ENCODE measurements around the gene SLC6A3.

Gene SLC6A3

GRCh38 chr5:1405539-1406530, 39.4 kb downstream of the SLC6A3 start:
- DNase-seq (ENCODE audit: low read depth in 2 of 2) = no peak

DNA sequence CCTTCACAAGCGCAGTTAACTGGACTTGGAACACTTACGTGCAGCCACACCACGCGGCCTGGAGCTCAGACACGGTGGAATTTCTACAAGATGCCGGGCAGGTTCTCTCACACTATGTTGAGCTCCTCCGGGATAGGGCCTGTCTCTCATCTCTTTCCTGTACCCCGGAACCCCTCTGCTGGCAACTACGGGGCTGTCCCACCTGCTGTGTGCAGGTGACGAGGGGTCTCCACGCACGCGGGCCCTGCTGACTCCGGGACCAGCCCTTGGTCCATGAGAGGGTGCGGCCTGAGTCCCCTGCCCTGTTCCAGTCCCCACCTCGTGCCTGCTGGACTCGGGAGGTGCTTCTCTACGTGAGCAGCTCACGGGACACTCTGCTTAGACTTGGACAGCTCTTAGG, 40.1 kb downstream of the SLC6A3 start:
- DNase-seq (ENCODE audit: low read depth in 2 of 2) = no peak

- DNase-seq (ENCODE audit: low read depth in 2 of 2) = no peak
Observed at GRCh38 chr5:1404062-1404461, 41.2 kb downstream of the SLC6A3 start.

DNA sequence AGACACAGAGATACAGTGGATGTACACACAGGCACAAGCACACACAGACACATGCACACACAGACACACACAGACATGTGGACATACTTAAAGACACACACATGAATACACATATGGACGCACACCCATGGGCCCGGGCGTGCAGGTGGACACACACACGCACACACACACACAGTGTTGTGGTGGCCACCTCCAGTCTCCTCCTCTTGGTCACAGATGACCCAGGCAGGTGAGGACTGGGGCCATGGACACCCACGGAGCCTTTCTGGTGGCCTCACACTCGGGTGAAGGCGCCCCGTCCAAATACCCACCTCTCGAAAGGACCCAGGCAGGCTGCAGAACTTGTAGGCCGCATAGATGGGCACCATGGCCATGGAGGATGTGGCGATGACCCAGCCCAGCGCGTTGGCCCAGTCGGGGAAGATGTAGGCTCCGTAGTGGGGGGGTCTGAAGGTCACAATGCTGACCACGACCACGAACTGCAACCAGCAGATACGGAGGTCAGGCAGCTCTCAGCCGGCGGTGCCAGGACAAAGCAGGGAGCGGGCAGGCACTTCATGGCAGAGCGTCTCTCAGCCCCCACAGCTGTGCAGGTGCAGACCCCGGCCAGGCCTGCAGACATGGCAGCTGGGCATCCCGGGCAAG, 42.5 kb downstream of the SLC6A3 start:
- no peak for DNase-seq (ENCODE audit: low read depth in 2 of 2)

- DNase-seq (ENCODE audit: low read depth in 2 of 2) = no peak
Observed at GRCh38 chr5:1401536-1402138, 43.6 kb downstream of the SLC6A3 start.

DNA sequence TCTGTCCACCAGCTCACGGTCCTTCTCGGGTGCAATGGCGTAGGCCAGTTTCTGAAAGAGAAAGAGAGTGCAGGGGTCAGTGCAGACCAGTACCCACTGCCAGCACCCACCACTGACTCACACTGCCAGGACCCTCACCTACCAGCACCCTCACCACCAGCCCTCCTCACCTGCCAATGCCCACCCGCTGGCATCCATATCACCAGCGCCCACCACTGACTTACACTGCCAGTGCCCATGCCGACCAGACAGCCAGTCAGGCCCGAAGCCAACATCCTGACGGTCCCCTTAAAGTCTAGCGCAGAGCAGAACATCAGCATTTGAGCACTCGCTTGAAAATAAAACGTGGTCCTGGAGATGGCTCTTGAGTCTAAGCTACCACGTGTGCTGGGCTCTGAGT, 44.3 kb downstream of the SLC6A3 start:
- DNase-seq (ENCODE audit: low read depth in 2 of 2) = no peak

- DNase-seq (ENCODE audit: low read depth in 2 of 2) = no peak
Observed at GRCh38 chr5:1400211-1400855, 44.9 kb downstream of the SLC6A3 start.

DNA sequence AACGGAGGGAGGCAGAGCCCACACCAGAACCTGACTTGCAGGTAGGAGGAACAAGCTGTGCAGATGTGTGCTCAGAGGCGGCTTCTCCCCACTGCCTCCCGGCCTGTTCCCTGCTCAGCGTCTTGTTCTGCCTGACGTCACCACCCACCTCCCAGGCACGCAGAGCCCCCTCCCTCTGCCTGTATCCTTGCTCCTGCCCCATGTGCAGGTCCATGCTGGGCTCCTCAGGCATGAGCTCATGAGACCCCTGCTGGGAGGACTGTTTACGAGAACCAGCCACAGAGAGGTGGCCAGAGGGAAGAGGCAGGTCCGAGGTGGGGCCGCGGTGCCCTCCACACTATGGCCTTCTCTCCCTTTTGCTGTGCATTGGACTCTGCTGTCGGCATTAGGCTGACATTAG, 45.5 kb downstream of the SLC6A3 start:
- no peak for DNase-seq (ENCODE audit: low read depth in 2 of 2)

DNA sequence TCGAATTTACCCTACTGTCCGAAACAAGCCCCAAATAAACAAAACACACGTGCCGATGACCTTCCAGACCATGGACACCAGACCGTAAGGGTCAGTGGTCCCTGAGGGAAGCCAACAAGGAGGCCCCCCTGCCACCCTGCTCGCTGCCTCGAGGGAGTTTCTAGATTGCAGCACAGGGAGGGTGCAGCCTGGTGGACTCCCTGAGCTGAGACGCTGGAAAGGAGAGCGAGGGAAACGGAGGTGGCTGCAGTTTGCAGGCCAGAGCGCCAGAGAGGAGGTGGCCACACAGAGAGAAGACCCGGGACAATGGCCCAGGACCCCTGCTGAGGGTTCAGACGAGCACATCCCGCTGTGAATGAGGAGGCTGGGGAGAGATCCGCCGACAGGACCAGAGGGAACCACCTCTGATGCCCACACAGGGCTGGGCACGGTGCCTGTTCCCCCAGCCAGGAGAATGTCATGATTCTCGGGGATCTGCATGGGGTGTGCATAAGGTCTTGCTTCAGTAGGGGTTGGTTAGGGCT, 48.9 kb downstream of the SLC6A3 start:
- no peak for DNase-seq (ENCODE audit: low read depth in 2 of 2)

- no peak for DNase-seq (ENCODE audit: low read depth in 2 of 2)
Observed at GRCh38 chr5:1394881-1395860, 50.1 kb downstream of the SLC6A3 start.

- DNase-seq (ENCODE audit: low read depth in 2 of 2) = no peak
Observed at GRCh38 chr5:1393571-1394501, 51.4 kb downstream of the SLC6A3 start.

GRCh38 chr5:1392801-1393565, 52.3 kb downstream of the SLC6A3 start:
- no peak for DNase-seq (ENCODE audit: low read depth in 2 of 2)

- DNase-seq (ENCODE audit: low read depth in 2 of 2) = no peak
Observed at GRCh38 chr5:1392261-1392660, 53.0 kb downstream of the SLC6A3 start.

DNA sequence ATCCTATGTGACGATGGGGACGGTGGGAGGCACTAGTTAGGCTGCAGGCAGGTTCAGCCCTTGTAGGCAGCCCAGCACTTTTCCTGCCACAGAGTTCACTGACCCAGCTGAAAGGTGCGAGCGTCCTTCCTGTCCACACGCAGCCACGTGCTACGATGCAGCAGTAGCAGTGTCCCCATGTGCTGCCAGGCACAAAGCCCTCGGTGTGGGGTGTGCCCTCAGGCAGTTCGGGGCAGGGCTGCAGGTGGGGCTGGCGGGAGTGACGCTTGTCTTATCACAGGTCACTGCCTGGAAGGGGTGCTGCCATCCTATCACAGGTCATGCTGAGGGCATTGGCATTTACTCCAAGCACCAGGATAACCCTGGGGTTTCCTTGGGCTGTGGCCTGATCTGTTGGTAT, 53.5 kb downstream of the SLC6A3 start:
- DNase-seq (ENCODE audit: low read depth in 2 of 2) = no peak

DNA sequence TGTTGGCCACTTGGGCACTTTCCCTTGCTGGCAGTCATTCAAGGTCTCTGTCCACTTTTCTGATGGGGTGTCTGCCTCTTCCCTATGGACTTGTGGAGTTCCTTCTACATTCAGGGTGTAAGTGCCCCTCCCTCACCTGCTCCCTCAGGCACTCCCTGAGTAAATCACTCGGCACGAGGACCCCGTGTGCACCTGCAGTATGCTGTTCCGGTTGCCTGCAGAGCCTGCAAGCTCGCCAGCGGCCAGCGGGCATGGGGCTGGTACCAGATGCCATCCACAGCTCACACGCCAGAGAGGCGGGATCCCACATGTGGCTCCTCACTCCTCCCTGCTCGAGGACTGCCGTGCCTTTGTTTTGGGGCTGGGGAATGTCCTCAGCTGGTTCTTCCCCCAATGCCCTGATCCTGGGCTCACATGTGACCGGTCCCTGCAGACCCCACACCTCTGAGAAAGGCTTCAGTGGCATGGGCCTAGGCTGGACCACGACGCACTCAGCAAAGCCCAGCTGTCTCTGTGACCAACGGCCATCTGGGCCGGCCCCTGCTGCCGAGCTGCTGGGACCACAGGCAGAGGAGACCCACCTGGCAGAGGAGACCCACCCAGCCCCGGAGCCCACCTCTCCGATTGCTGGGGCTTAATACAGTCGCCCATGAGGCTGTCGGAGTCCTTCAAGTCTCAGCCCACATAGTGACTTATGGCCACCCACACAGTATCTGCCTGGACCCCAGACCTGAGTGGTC, 54.2 kb downstream of the SLC6A3 start:
- no peak for DNase-seq (ENCODE audit: low read depth in 2 of 2)

DNA sequence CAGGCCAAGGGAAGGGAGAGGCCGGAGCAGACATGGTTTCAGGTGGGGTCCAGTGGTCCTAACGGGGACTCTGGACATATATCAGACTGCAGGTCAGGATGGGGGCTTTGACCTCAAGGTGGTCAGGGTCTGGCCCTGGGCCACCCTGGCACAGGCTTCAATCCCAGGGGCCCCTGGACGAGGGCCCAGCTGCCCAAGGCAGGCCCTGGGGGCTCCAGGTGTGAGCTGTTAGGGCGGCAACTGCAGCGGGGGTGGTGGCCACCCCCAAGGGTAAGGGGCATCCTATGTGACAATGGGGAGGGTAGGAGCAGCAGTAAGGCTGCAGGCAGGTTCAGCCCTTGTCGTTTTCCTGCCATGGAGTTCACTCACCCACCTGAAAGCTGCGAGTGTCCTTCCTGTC, 54.9 kb downstream of the SLC6A3 start:
- DNase-seq (ENCODE audit: low read depth in 2 of 2) = no peak

DNA sequence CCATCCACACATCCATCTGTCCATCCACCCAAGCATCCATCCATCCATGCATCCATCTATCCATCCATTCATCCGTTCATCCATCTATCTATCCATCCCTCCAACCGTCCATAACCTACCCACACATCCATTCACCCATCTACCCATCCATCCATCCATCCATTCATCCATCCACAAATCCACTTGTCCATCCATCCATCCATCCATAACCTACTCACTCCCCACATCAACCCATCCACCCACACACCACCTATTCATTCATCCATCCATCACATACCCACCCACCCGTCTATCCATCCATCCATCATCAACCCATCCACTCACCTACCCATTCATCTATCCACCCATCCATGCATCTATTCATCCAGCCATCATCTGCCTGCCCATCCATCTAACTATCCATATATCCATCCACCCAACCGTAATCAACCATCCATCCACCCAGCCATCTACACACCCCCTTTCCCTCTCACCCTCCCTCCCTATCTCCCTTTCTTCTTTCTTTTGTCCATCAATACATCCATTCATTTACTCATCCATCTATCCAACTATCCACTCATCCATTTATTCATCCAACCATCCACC, 56.8 kb downstream of the SLC6A3 start:
- no peak for DNase-seq (ENCODE audit: low read depth in 2 of 2)

DNA sequence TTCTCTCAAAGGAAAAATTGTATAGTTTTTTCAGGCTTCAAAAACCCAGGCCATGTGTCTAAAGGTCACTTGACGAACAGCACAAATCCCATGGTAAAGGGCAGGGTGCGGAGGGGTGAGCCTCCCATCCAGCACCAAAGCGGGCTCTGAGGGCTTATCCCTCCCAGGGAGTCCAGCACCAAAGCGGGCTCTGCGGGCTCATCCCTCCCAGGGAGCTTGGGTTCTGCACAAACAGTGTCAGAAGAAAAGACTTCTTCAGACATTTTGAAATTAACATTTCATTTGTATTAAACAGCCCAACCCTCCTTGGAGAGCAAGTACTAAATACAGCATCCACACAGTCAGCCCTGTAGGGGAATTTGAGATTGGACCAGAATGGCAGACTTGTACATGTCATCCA, 57.4 kb downstream of the SLC6A3 start:
- DNase-seq (ENCODE audit: low read depth in 2 of 2) = no peak

All from fibroblast of skin of left biceps (primary cell).